ENCODE data around the gene CLSTN1. TPM values are rescaled to one million over a fixed set of nuclear protein-coding genes. Genes with fewer than 3 reads are reported as not detected.

The CLSTN1 gene
- total and polyA plus RNA-seq, 2 of the 13 experiments (the other 11 are each of a cell fraction or from before 2014, with no cell fraction given) = 19.7 to 29.8 TPM

- peak; percentile 68; the same call in 1 of the 2 replicates for TF ChIP-seq ZFX (CRISPR knock-in tag; IDR thresholded peaks at IDR 0.05; ENCODE audit: low read depth)
- no peak for TF ChIP-seq HMGA1 (CRISPR knock-in tag; conservative IDR thresholded peaks at IDR 0.05)
- no peak for TF ChIP-seq ZNF282 (IDR thresholded peaks at IDR 0.05; ENCODE audit: partially characterized antibody)
- TF ChIP-seq ZNF737 (CRISPR knock-in tag; IDR thresholded peaks at IDR 0.05; ENCODE audit: borderline replicate concordance) = no peak
- TF ChIP-seq ZNF619 (CRISPR knock-in tag; IDR thresholded peaks at IDR 0.05) = no peak
- no peak for TF ChIP-seq U2AF1 (optimal IDR thresholded peaks at IDR 0.05; ENCODE audit: low read depth, low read length)
- TF ChIP-seq SRSF1 (optimal IDR thresholded peaks at IDR 0.05; ENCODE audit: low read depth, low read length) = peak; percentile 98
- peak; percentile 40; the same call in 1 of the 2 replicates for TF ChIP-seq TAF1 (CRISPR knock-in tag; IDR thresholded peaks at IDR 0.05)
- no peak for TF ChIP-seq NR2C2 (CRISPR knock-in tag; IDR thresholded peaks at IDR 0.05; ENCODE audit: borderline replicate concordance)
- TF ChIP-seq NFYB (CRISPR knock-in tag; IDR thresholded peaks at IDR 0.05) = no peak
- TF ChIP-seq SMAD1 (CRISPR knock-in tag; IDR thresholded peaks at IDR 0.05; ENCODE audit: borderline replicate concordance, low read depth) = 0 out of 2 replicates have a peak, but pooled peaks have one; percentile 49
- no peak for TF ChIP-seq ZNF503 (CRISPR knock-in tag; IDR thresholded peaks at IDR 0.05)
- no peak for TF ChIP-seq RBM39 (IDR thresholded peaks at IDR 0.05; ENCODE audit: low read depth, low read length, poor library complexity, severe bottlenecking)
- TF ChIP-seq DMAP1 (CRISPR knock-in tag; IDR thresholded peaks at IDR 0.05) = no peak
- TF ChIP-seq SMAD9 (CRISPR knock-in tag; IDR thresholded peaks at IDR 0.05) = no peak
- no peak for TF ChIP-seq ZBTB43 (CRISPR knock-in tag; conservative IDR thresholded peaks at IDR 0.05)
- no peak for TF ChIP-seq FOXJ3 (CRISPR knock-in tag; IDR thresholded peaks at IDR 0.05; ENCODE audit: borderline replicate concordance)
- TF ChIP-seq NCOA1 (CRISPR knock-in tag; IDR thresholded peaks at IDR 0.05) = no peak
- no peak for TF ChIP-seq MZF1 (CRISPR knock-in tag; IDR thresholded peaks at IDR 0.05; ENCODE audit: borderline replicate concordance)
- no peak for TF ChIP-seq TOE1 (CRISPR knock-in tag; IDR thresholded peaks at IDR 0.05)
- TF ChIP-seq SMC3 (IDR thresholded peaks at IDR 0.05; ENCODE audit: low read length) = no peak
- TF ChIP-seq MEIS1 (CRISPR knock-in tag; IDR thresholded peaks at IDR 0.05; ENCODE audit: borderline replicate concordance) = 0 out of 2 replicates have a peak, but pooled peaks have one; percentile 56
- no peak for TF ChIP-seq RAD21 (CRISPR knock-in tag; IDR thresholded peaks at IDR 0.05)
- no peak for TF ChIP-seq SMARCC2 (IDR thresholded peaks at IDR 0.05)
- 0 out of 2 replicates have a peak, but pooled peaks have one; percentile 71 for TF ChIP-seq ZNF33B (CRISPR knock-in tag; IDR thresholded peaks at IDR 0.05)
- no peak for TF ChIP-seq KLF15 (CRISPR knock-in tag; IDR thresholded peaks at IDR 0.05; ENCODE audit: borderline replicate concordance)
- peak; percentile 66; the same call in 1 of the 2 replicates for TF ChIP-seq ZFY (CRISPR knock-in tag; IDR thresholded peaks at IDR 0.05)
- TF ChIP-seq ZNF879 (CRISPR knock-in tag; IDR thresholded peaks at IDR 0.05) = no peak
- TF ChIP-seq ZMAT3 (CRISPR knock-in tag; conservative IDR thresholded peaks at IDR 0.05) = 0 out of 2 replicates have a peak, but pooled peaks have one; percentile 49
- TF ChIP-seq NFATC3 (CRISPR knock-in tag; IDR thresholded peaks at IDR 0.05) = 0 out of 2 replicates have a peak, but pooled peaks have one; percentile 10
Observed at GRCh38 chr1:9835758-9836631, 12.2 kb upstream of the CLSTN1 start (continued).

All from HepG2 (cell line).